Measurements from ENCODE around the gene PLPPR2. TPM values are rescaled to one million over a fixed set of nuclear protein-coding genes. Genes with fewer than 3 reads are reported as not detected.
"Not testable (repeated sequence)": the region's sequence is repeated elsewhere in the genome, so short reads cannot be mapped to it uniquely, and the experiment has no call there.

Gene PLPPR2, protein sequence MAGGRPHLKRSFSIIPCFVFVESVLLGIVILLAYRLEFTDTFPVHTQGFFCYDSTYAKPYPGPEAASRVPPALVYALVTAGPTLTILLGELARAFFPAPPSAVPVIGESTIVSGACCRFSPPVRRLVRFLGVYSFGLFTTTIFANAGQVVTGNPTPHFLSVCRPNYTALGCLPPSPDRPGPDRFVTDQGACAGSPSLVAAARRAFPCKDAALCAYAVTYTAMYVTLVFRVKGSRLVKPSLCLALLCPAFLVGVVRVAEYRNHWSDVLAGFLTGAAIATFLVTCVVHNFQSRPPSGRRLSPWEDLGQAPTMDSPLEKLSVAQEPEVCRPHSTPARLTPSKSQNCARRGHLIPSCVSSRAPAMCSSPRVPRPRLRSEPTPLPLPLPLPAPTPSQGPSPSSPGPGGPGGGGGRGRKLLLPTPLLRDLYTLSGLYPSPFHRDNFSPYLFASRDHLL
- total RNA-seq = 1 to 10 TPM; 8.2 TPM
- polyA plus RNA-seq (2013, experiment 1 of 2) = 6.0 TPM
- 7.1 TPM for polyA plus RNA-seq (2013, experiment 2 of 2)
- total RNA-seq = 0.92 to 18.1 (median 4.8) reads per million in 172 experiments

DNA sequence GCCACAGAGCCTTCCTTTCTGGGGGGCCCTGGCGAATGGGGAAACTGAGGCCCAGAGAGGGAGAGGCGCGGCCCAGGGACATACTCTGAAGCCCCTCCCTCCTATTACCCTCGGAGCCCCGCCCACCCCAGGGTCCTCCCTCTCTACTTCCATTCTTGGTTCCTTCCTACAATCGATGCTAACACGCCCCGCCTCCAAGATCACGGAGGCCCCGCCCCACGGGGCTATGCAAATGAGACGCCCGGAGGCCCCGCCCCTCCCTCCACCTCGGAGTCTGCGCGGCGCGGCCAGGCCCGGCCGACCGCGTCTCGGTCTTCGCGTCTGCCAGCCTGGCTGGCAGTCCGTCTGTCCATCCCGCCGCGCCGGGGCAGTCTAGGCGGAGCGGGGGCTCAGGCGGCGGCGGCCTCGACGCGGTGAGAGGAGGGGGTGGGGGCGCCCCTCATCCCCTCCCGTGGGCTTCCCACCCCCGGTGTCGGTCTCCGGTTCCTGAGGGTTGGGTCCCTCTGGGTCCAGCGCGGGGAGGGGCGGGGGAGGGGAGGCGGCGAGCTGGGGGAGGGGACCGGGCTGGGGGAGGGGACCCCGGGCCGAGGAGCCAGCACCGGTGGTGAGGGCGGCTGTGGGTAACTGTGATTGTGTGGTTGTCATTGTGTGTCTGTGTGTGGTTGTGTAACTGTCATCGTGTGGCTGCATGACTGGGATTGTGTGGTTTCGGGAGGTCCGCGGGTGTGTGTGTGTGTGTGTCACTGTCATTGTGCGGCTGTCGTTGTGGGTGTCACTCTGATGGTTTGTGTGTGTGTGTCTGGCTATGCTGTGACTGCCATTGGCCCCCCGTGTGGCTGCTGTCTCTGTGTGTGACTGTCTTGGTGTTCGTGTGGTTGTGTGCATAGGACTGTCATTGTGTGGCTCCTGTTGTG lies at the start of gene PLPPR2:
TSS of gene PLPPR2 (plus strand) at position 273 of the 914 bp plus-strand sequence. CDS start 2,242 bp downstream, outside the sequence.
- no peak within 1 kb of the TSS for H3K27ac ChIP-seq (ENCODE audit: low read depth in 1 of 2, low read length in 2 of 2)
- Mint-ChIP-seq H3K27ac (no peak within 1 kb of the TSS), H3K36me3 (ENCODE audit: low read depth) (no peaks in the 10 kb centered on the region), H3K4me1 (ENCODE audit: low read depth) (peaks cover 10% of the 10 kb centered on the region), H3K27me3 (peaks cover 5% of the 10 kb centered on the region), H3K4me3 (peak within 1 kb of the TSS; percentile 68), H3K9me3 (no peaks in the 10 kb centered on the region)
- H3K4me3 ChIP-seq (ENCODE audit: low read length) = peak within 1 kb of the TSS; percentile 36
- DNase-seq = peak; percentile 65 to 93 (median 82)
- H3K4me1 ChIP-seq (ENCODE audit: insufficient read depth, low read length) = peaks cover 19% of the 10 kb centered on the region
- intact Hi-C loops (cut with DNase I, micrococcal nuclease) = no loop called here
- no peak for TF ChIP-seq CTCF (IDR thresholded peaks at IDR 0.05)
- CTCF ChIA-PET = no interaction called here
- peak; percentile 98 for ATAC-seq (ENCODE audit: poor library complexity)
- H3K36me3 ChIP-seq (ENCODE audit: insufficient read depth, low read length) = no peaks in the 10 kb centered on the region
- POLR2A ChIA-PET = no interaction called here
- no peaks in the 10 kb centered on the region for H3K27me3 ChIP-seq (ENCODE audit: control insufficient read depth in 1 of 2, insufficient read depth in 2 of 2, low read length in 2 of 2)
- H3K9me3 ChIP-seq (ENCODE audit: control insufficient read depth in 1 of 2, insufficient read depth in 1 of 2, low read length in 2 of 2) = no peaks in the 10 kb centered on the region

GRCh38 chr19:11306337-11306736 lies 48.9 kb upstream of the PLPPR2 start:
- H3K27ac Mint-ChIP-seq = no peak overlapping the region
- Histone ChIP-seq H3K27me3 (ENCODE audit: control insufficient read depth in 1 of 2, insufficient read depth in 2 of 2, low read length in 2 of 2) (no peaks in the 10 kb centered on the region), H3K27ac (ENCODE audit: low read depth in 1 of 2, low read length in 2 of 2) (no peak overlapping the region), H3K9me3 (ENCODE audit: control insufficient read depth in 1 of 2, insufficient read depth in 1 of 2, low read length in 2 of 2) (no peaks in the 10 kb centered on the region), H3K4me3 (ENCODE audit: low read length) (no peak overlapping the region), H3K36me3 (ENCODE audit: insufficient read depth, low read length) (no peaks in the 10 kb centered on the region), H3K4me1 (ENCODE audit: insufficient read depth, low read length) (no peaks in the 10 kb centered on the region)
- TF ChIP-seq CTCF (IDR thresholded peaks at IDR 0.05) = no peak
- ATAC-seq (ENCODE audit: poor library complexity) (no peak), DNase-seq (no peak)
- H3K9me3 Mint-ChIP-seq = no peaks in the 10 kb centered on the region
- ChIA-PET CTCF (no interaction called here), POLR2A (no interaction called here)
- no peaks in the 10 kb centered on the region for H3K4me1 Mint-ChIP-seq (ENCODE audit: low read depth)
- no peaks in the 10 kb centered on the region for H3K36me3 Mint-ChIP-seq (ENCODE audit: low read depth)
- H3K27me3 Mint-ChIP-seq = peaks cover 10% of the 10 kb centered on the region
- intact Hi-C loops (cut with DNase I, micrococcal nuclease) = no loop called here
- no peak overlapping the region for H3K4me3 Mint-ChIP-seq

DNA sequence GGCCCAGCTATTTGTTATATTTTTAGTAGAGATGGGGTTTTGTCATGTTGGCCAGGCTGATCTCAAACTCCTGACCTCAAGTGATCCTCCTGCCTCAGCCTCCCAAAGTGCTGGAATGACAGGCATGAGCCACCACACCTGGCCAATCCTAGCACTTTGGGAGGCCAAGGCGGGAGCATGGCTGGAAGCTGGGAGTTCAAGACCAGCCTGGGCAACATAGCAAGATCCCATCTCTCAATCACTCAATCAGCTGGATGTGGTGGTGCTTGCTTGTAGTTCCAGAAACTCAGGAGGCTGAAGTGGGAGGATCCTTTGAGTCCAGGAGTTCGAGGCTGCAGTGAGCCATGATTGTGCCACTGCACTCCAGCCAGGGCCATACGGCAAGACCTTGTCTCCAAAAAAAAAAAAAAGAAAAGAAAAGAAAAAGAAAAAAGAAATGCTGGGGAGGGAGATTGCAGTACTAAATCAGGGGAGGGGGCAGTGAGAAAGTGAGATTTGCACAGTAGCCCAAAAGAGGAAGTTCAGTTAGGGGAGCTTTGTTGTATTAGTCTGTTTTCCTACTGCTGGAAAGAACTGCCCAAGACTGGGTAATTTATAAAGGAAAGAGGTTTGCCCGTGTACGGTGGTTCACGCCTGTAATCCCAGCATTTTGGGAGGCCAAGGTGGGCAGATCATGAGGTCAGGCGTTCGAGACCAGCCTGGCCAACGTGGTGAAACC lies 34.8 kb upstream of the PLPPR2 start:
- peaks cover 15% of the 10 kb centered on the region for H3K27me3 Mint-ChIP-seq
- Histone ChIP-seq H3K4me3 (ENCODE audit: low read length) (peak overlapping the region; percentile 1), H3K4me1 (ENCODE audit: insufficient read depth, low read length) (peaks cover 18% of the 10 kb centered on the region)
- ATAC-seq (ENCODE audit: poor library complexity); intact Hi-C loops (cut with DNase I, micrococcal nuclease); DNase-seq; H3K9me3 Mint-ChIP-seq; H3K36me3 Mint-ChIP-seq (ENCODE audit: low read depth); CTCF ChIA-PET; H3K27ac Mint-ChIP-seq; H3K4me3 Mint-ChIP-seq; H3K36me3 ChIP-seq (ENCODE audit: insufficient read depth, low read length); H3K27me3 ChIP-seq (ENCODE audit: control insufficient read depth in 1 of 2, insufficient read depth in 2 of 2, low read length in 2 of 2); H3K9me3 ChIP-seq (ENCODE audit: control insufficient read depth in 1 of 2, insufficient read depth in 1 of 2, low read length in 2 of 2); H3K27ac ChIP-seq (ENCODE audit: low read depth in 1 of 2, low read length in 2 of 2): not testable (repeated sequence)
- POLR2A ChIA-PET = interaction anchor here (0.7 kb wide), 1 partner anchor 183 kb away, joined by 5 read pairs; no protein-coding TSS in a partner anchor
- H3K4me1 Mint-ChIP-seq (ENCODE audit: low read depth) = peaks cover 13% of the 10 kb centered on the region
